Astrocyte of the spinal cord (primary cell): ENCODE measurements around the gene SHBG.
"Not testable (repeated sequence)": the region's sequence is repeated elsewhere in the genome, so short reads cannot be mapped to it uniquely, and the experiment has no call there.

Source experiments
- DNase-seq: peaks from one replicate; pipeline ENCODE4 v3.0.0; 2011; ENCODE audit warnings: low read depth, low spot score
- H3K4me3 ChIP-seq: 2 replicates; pipeline ENCODE4 v1.5.1; 2011; ENCODE audit warnings: low read depth, mild to moderate bottlenecking, low read length, moderate library complexity
- in situ Hi-C: cut with HindIII; loops from 2 replicates; pipeline ENCODE4 v1.10.0; 2017; ENCODE audit warnings: low sequenced_read_pairs
- TF ChIP-seq, protein P1 (sequence below): IDR thresholded peaks from 2 replicates; pipeline ENCODE4 v1.5.1; 2012; ENCODE audit warnings: low read depth, mild to moderate bottlenecking, low read length, inconsistent platforms

SHBG gene

DNA sequence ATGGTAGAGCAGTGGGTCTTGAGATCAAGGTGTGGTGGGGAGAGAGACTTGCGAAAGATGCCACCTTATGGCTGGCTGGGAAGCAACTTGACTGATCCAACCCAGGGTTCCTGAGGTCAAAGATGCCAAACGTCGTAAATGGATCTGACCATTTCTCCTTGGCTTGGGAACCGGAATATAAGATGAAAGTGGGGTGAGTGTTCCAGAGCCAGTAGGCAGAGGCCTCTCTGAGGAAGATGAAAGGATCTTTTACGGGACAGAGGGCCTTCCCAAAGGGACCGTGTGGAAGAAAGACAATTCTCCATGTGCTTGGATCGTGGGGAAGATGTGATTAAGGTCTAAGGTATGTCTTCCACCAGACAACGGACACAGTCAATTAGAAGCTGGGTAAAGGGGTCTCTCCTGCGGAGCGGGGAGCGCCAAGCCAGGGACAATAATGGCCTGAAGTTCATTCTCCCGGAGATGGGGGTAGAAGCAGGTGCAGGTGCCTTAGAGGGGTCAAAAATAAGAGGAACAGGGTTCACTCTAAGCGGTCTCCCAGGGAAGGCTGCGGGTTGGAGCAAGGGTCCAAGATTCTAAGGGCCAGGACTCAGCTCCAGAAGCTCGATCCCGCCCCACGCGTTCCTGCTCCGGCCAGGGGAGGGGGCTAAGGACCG, 16.0 kb upstream of the SHBG start:
- in situ Hi-C loops, result no loop called here
- H3K4me3 ChIP-seq, result peak overlapping the region; percentile 89
- TF ChIP-seq, protein P1, sequence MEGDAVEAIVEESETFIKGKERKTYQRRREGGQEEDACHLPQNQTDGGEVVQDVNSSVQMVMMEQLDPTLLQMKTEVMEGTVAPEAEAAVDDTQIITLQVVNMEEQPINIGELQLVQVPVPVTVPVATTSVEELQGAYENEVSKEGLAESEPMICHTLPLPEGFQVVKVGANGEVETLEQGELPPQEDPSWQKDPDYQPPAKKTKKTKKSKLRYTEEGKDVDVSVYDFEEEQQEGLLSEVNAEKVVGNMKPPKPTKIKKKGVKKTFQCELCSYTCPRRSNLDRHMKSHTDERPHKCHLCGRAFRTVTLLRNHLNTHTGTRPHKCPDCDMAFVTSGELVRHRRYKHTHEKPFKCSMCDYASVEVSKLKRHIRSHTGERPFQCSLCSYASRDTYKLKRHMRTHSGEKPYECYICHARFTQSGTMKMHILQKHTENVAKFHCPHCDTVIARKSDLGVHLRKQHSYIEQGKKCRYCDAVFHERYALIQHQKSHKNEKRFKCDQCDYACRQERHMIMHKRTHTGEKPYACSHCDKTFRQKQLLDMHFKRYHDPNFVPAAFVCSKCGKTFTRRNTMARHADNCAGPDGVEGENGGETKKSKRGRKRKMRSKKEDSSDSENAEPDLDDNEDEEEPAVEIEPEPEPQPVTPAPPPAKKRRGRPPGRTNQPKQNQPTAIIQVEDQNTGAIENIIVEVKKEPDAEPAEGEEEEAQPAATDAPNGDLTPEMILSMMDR, result no peak
- peak; percentile 27 for DNase-seq

DNA sequence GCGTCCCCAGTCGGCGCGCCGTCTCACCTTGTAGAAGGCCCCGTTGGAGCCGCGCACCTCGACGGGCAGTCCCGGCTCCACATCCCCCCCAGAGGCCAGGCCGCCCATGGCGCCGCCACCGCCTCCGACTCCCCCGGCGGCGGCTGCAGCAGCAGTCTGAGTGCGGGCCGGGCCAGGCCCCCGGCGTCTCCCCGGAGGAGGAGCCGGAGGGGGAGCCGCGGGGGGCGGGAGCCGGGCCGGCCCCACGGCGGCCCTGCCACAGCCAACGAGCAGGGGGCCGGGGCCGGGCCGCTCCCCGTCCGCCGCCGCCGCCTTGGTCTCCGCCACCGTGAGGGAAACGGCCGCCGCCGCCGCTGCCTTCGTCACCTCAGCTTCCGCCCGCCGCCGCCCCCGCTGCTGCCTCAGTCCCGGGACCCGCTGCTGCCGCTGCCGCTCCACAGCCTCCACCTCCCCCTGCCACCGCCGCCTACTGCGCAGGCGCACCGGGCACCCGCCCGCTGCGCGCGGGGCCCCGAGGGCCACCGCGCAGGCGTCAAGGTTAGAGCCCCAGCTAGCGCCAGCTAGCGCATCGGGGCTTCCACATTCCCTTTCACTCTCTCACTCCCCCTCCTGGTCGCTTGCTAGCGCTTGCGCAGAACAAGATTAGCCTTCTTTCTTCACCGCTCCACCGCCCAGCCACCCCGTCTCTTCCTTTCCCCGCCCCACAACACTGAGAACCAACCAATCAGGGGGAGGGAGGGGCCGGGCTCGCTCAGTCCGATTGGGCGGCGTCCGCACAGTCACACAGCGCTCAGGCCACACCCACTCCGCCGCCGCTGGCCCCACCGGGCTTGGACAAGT, 15.3 kb upstream of the SHBG start, which contains the start of gene FXR2:
Gene FXR2 (minus strand): TSS at position 473 of the 840 bp plus-strand sequence. CDS start 365 bp downstream, at position 108.
- DNase-seq, result peak; percentile 100
- H3K4me3 ChIP-seq, result peak within 1 kb of the TSS; percentile 89
- TF ChIP-seq, protein P1, result peak; percentile 64
- in situ Hi-C loops, result no loop called here

DNA sequence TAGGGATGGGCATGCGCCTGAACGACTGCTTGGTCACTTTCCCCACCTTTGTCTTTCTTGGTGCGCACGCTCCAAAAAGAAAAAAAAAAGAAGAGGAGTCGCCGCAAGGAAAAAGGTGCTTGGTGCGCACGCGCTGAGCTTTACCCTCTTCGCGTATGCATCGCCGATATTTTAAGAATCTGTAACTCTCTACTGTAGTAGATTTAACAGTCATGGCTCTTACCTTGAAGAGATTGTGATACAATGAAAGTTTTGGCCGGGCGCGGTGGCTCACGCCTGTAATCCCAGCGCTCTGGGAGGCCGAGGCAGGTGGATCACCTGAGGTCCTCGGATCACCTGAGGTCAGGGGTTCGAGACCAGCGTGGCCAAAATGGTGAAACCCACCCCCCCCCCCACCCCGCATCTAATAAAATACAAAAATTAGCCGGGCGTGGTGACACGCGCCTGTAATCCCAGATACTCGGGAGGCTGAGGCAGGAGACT, 14.6 kb upstream of the SHBG start:
- TF ChIP-seq, protein P1, result no peak
- peak overlapping the region; percentile 44 for H3K4me3 ChIP-seq
- in situ Hi-C loops, result no loop called here
- no peak for DNase-seq

DNA sequence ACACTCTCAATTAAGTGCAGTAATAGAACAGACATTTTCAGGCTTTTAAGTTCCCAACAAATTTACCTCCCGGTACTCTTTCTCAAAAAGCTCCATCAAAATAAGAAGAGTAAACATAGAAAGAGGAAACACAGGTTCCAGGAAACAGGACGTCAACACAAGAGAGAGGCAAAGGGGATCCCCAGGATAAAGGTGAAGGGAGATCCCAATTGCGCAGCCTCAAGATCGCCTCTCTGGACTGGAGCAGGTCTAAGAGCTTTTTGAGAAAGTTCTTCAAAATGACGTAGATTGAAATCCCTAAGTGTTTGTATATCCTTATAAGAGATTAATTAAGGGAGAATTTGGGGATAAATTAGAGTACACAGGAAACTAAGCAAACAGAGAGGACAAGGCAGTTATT, 11.3 kb upstream of the SHBG start:
- DNase-seq, result no peak

DNA sequence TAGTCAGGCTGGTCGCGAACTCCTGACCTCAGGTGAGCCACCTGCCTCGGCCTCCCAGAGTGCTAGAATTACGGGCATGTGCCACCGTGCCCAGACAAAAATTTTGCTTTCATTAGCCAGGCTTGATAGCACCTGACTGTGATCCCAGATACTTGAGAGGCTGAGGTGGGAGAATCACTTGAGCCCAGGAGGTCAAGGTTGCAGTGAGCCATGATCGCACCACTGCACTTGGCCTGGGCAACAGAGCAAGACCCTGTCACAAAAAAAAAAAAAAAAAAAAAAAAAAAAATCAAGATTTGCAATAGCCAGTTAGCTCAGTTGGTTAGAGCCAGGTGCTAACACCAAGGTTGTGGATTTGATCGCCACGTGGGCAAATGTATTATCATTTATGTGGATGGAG, 9.1 kb upstream of the SHBG start:
- TF ChIP-seq, protein P1, result no peak
- no peak overlapping the region for H3K4me3 ChIP-seq
- in situ Hi-C loops, result no loop called here
- DNase-seq, result no peak

More for the DNA sequence above, 11.3 kb upstream of the SHBG start:
- in situ Hi-C loops, result no loop called here
- no peak overlapping the region for H3K4me3 ChIP-seq
- TF ChIP-seq, protein P1, result no peak

DNA sequence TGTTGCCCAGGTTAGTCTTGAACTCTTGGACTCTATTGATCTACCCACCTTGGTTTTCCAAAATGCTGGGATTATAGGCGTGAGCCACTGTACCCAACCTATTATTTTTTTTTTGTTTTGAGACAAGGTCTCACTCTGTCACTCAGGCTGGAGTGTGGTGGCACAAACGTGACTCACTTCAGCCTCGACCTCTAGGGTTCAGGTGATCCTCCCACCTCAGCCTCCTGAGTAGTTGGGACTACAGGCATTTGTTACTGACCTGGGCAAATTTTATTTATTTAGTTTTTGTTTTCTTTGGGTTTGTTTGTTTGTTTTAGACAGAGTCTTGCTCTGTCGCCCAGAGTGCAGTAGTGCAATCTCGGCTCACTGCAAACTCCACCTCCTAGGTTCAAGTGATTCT, 6.3 kb upstream of the SHBG start:
- TF ChIP-seq, protein P1, result no peak
- no peak overlapping the region for H3K4me3 ChIP-seq
- DNase-seq, result no peak
- in situ Hi-C loops, result no loop called here

DNA sequence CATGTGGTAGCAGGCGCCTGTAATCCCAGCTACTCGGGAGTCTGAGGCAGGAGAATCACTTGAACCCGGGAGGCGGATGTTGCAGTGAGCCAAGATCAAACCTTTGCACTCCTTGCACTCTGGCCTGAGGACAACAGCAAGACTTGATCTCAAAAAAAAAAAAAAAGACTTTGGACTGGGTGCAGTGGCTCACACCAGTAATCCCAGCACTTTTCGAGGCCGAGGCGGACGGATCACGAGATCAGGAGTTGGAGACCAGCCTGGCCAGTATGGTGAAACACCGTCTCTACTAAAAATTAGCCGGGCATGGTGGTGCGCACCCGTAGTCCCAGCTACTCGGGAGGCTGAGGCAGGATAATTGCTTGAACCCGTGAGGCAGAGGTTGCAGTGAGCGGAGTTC, 4.2 kb upstream of the SHBG start:
- DNase-seq, in situ Hi-C loops, H3K4me3 ChIP-seq: not testable (repeated sequence)
